HG03139 (cell line): ENCODE data around the gene LRRC17.

ENCODE experiments used
- ATAC-seq: cut with Tn5 transposase; IDR thresholded peaks from one replicate; pipeline ENCODE4 v1.9.1; 2021; ENCODE audit not compliant: unreplicated experiment

LRRC17 gene

GRCh38 chr7:102985176-102985783 is 72.5 kb downstream of the LRRC17 start:
- ATAC-seq = no peak

- no peak for ATAC-seq
Observed at GRCh38 chr7:102988088-102988487, 75.3 kb downstream of the LRRC17 start.

- ATAC-seq = no peak
Observed at GRCh38 chr7:102988631-102989560, 76.1 kb downstream of the LRRC17 start.

GRCh38 chr7:102990642-102991041 is 77.8 kb downstream of the LRRC17 start:
- no peak for ATAC-seq

- no peak for ATAC-seq
Observed at GRCh38 chr7:102991077-102991539, 78.3 kb downstream of the LRRC17 start.

GRCh38 chr7:102991540-102992214 is 78.9 kb downstream of the LRRC17 start:
- no peak for ATAC-seq

- no peak for ATAC-seq
Observed at GRCh38 chr7:102992509-102992937, 79.7 kb downstream of the LRRC17 start.

- no peak for ATAC-seq
Observed at GRCh38 chr7:102992938-102993717, 80.3 kb downstream of the LRRC17 start.

- no peak for ATAC-seq
Observed at GRCh38 chr7:102993718-102994029, 80.9 kb downstream of the LRRC17 start.

GRCh38 chr7:102994567-102994966 is 81.8 kb downstream of the LRRC17 start:
- ATAC-seq = no peak
